ENCODE measurements around the gene AFF3. TPM values are rescaled to one million over a fixed set of nuclear protein-coding genes. Genes with fewer than 3 reads are reported as not detected.

AFF3 gene
- total and polyA plus RNA-seq, 2 donors (not counting 1 experiment from before 2014, with no cell fraction given) = 0.50 to 2.5 TPM

GRCh38 chr2:99763764-99764163 is 378.6 kb downstream of the AFF3 start:
- H3K4me2 ChIP-seq (ENCODE audit: extremely low read depth, insufficient read depth, low read length) = no peak overlapping the region
- H3K9ac ChIP-seq (ENCODE audit: insufficient read depth, low read length) = no peak overlapping the region
- no peaks in the 10 kb centered on the region for H4K20me1 ChIP-seq (ENCODE audit: control insufficient read depth, extremely low read depth, insufficient read depth, low read length)
- H2AFZ ChIP-seq (ENCODE audit: low read length) = no peak overlapping the region
- TF ChIP-seq EZH2 (IDR thresholded peaks at IDR 0.05; ENCODE audit: low read length, missing control alignments) = no peak
- TF ChIP-seq CTCF (conservative IDR thresholded peaks at IDR 0.05 in 1 of 2, IDR thresholded peaks at IDR 0.05 in 1 of 2; ENCODE audit: low read depth in 1 of 2, low read length in 2 of 2) = no peak
- no peaks in the 10 kb centered on the region for H3K36me3 ChIP-seq (ENCODE audit: control insufficient read depth, insufficient read depth, low read length)
- no peaks in the 10 kb centered on the region for H3K9me3 ChIP-seq (ENCODE audit: control insufficient read depth, insufficient read depth, low read depth, low read length)
- DNase-seq (ENCODE audit: low read depth in 2 of 2) = no peak
- H3K27me3 ChIP-seq (ENCODE audit: control insufficient read depth, insufficient read depth, low read length) = no peaks in the 10 kb centered on the region
- H3K4me3 ChIP-seq (replicated peaks in 1 of 4; ENCODE audit: control extremely low read depth in 1 of 4, insufficient read depth in 1 of 4, low read depth in 3 of 4, low read length in 4 of 4) = no peak overlapping the region
- H3K27ac ChIP-seq (ENCODE audit: insufficient read depth, low read length) = no peak overlapping the region
- H3K79me2 ChIP-seq (ENCODE audit: control insufficient read depth, insufficient read depth, low read length) = no peaks in the 10 kb centered on the region
- H3K4me1 ChIP-seq (ENCODE audit: control insufficient read depth, extremely low read depth, insufficient read depth, low read length) = no peaks in the 10 kb centered on the region

- Histone ChIP-seq H4K20me1 (ENCODE audit: control insufficient read depth, extremely low read depth, insufficient read depth, low read length) (no peaks in the 10 kb centered on the region), H3K27me3 (ENCODE audit: control insufficient read depth, insufficient read depth, low read length) (no peaks in the 10 kb centered on the region), H2AFZ (ENCODE audit: low read length) (no peak overlapping the region), H3K4me1 (ENCODE audit: control insufficient read depth, extremely low read depth, insufficient read depth, low read length) (no peaks in the 10 kb centered on the region), H3K9me3 (ENCODE audit: control insufficient read depth, insufficient read depth, low read depth, low read length) (no peaks in the 10 kb centered on the region), H3K27ac (ENCODE audit: insufficient read depth, low read length) (no peak overlapping the region), H3K36me3 (ENCODE audit: control insufficient read depth, insufficient read depth, low read length) (no peaks in the 10 kb centered on the region), H3K4me2 (ENCODE audit: extremely low read depth, insufficient read depth, low read length) (no peak overlapping the region), H3K79me2 (ENCODE audit: control insufficient read depth, insufficient read depth, low read length) (no peaks in the 10 kb centered on the region), H3K4me3 (replicated peaks in 1 of 4; ENCODE audit: control extremely low read depth in 1 of 4, insufficient read depth in 1 of 4, low read depth in 3 of 4, low read length in 4 of 4) (no peak overlapping the region), H3K9ac (ENCODE audit: insufficient read depth, low read length) (no peak overlapping the region)
- TF ChIP-seq CTCF (conservative IDR thresholded peaks at IDR 0.05 in 1 of 2, IDR thresholded peaks at IDR 0.05 in 1 of 2; ENCODE audit: low read depth in 1 of 2, low read length in 2 of 2) = no peak
- TF ChIP-seq EZH2 (IDR thresholded peaks at IDR 0.05; ENCODE audit: low read length, missing control alignments) = no peak
- no peak for DNase-seq (ENCODE audit: low read depth in 2 of 2)
Measured at GRCh38 chr2:99762714-99763113, 379.7 kb downstream of the AFF3 start.

- Histone ChIP-seq H3K4me1 (ENCODE audit: control insufficient read depth, extremely low read depth, insufficient read depth, low read length) (no peaks in the 10 kb centered on the region), H3K36me3 (ENCODE audit: control insufficient read depth, insufficient read depth, low read length) (no peaks in the 10 kb centered on the region), H3K79me2 (ENCODE audit: control insufficient read depth, insufficient read depth, low read length) (no peaks in the 10 kb centered on the region), H3K27me3 (ENCODE audit: control insufficient read depth, insufficient read depth, low read length) (no peaks in the 10 kb centered on the region), H3K9me3 (ENCODE audit: control insufficient read depth, insufficient read depth, low read depth, low read length) (no peaks in the 10 kb centered on the region), H3K27ac (ENCODE audit: insufficient read depth, low read length) (no peak overlapping the region), H4K20me1 (ENCODE audit: control insufficient read depth, extremely low read depth, insufficient read depth, low read length) (no peaks in the 10 kb centered on the region), H2AFZ (ENCODE audit: low read length) (no peak overlapping the region), H3K4me3 (replicated peaks in 1 of 4; ENCODE audit: control extremely low read depth in 1 of 4, insufficient read depth in 1 of 4, low read depth in 3 of 4, low read length in 4 of 4) (no peak overlapping the region), H3K4me2 (ENCODE audit: extremely low read depth, insufficient read depth, low read length) (no peak overlapping the region), H3K9ac (ENCODE audit: insufficient read depth, low read length) (no peak overlapping the region)
- TF ChIP-seq CTCF (conservative IDR thresholded peaks at IDR 0.05 in 1 of 2, IDR thresholded peaks at IDR 0.05 in 1 of 2; ENCODE audit: low read depth in 1 of 2, low read length in 2 of 2) = no peak
- TF ChIP-seq EZH2 (IDR thresholded peaks at IDR 0.05; ENCODE audit: low read length, missing control alignments) = no peak
- DNase-seq (ENCODE audit: low read depth in 2 of 2) = no peak
Measured at GRCh38 chr2:99757611-99758114, 384.7 kb downstream of the AFF3 start.

Measured in fibroblast of lung (primary cell).